Testis (tissue), 2 donors: ENCODE measurements around the gene P2RX3.

Experiments
- POLR2A ChIP-seq: fragments of 450-650 bp; IDR thresholded peaks from one replicate; pipeline ENCODE4 v1.6.1; 2017; ENCODE audit warnings: antibody characterized with exemption, mild to moderate bottlenecking, moderate library complexity
- TF ChIP-seq, protein P1 (sequence below), 3 experiments: fragments of 450-650 bp in 2 of 3; fragments of 200-600 bp in 1 of 3; sonication (generic) in 1 of 3; IDR thresholded peaks; one replicate each; pipeline ENCODE4 v1.5.1; 2016 to 2019; ENCODE audit warnings: antibody characterized with exemption in 3 of 3, mild to moderate bottlenecking in 2 of 3, moderate library complexity in 1 of 3

DNA sequence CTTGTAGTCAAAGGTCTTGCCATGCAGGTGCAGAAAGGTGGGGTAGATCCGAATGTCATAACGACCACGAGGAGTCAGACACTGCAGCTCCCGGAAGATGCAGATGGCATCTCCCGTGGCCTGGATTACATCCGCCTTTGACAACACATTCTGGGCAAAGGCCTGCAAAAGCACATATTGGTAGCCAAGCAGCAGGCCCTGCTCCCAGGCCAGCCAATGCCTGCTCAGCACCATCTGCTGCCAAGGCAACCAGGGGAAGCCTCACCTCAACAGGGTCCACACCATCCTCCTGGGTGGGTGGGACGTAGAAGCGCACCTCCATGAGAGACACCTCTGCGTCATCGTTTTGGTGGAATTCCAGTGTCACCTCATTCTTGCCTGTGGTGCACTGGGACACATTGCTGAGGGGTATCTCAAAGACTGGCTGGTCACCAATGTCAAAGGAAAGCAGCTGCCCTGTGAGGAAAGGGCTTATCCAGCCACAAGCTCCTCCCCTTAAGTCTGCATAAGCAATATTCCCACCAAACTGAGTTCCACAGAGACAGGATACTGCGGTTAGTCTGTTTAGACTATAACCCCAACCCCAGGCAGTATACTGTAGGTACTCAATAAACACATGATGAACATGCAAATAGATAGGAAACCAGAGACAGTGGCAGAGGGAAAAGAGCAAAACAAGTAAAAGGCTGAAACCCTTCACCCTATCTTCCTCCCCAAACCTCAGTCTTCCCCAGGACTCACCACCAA, 5.3 kb upstream of the P2RX3 start:
- TF ChIP-seq POLR2A = no peak
- TF ChIP-seq, protein P1, sequence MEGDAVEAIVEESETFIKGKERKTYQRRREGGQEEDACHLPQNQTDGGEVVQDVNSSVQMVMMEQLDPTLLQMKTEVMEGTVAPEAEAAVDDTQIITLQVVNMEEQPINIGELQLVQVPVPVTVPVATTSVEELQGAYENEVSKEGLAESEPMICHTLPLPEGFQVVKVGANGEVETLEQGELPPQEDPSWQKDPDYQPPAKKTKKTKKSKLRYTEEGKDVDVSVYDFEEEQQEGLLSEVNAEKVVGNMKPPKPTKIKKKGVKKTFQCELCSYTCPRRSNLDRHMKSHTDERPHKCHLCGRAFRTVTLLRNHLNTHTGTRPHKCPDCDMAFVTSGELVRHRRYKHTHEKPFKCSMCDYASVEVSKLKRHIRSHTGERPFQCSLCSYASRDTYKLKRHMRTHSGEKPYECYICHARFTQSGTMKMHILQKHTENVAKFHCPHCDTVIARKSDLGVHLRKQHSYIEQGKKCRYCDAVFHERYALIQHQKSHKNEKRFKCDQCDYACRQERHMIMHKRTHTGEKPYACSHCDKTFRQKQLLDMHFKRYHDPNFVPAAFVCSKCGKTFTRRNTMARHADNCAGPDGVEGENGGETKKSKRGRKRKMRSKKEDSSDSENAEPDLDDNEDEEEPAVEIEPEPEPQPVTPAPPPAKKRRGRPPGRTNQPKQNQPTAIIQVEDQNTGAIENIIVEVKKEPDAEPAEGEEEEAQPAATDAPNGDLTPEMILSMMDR (IDR thresholded peaks at IDR 0.05) = no peak
